CD4-positive, CD25-positive, alpha-beta regulatory T cell (primary cell): ENCODE results near the gene OR2T10. TPM values are rescaled to one million over a fixed set of nuclear protein-coding genes. Genes with fewer than 3 reads are reported as not detected.
"Not testable (repeated sequence)": the region's sequence is repeated elsewhere in the genome, so short reads cannot be mapped to it uniquely, and the experiment has no call there.

Source experiments
- ATAC-seq, 2 donors: fragments of 150-1000 bp; cut with Tn5 transposase; one replicate each; pipeline ENCODE4 v1.10.0; 2021; ENCODE audit warnings: low read depth in 2 of 2, moderate number of reproducible peaks in 2 of 2, moderate library complexity in 1 of 2
- DNase-seq, 3 donors: peaks; one replicate each; pipeline versions ENCODE4 v3.0.0 to v3.0.0-alpha.2; 2012 to 2022; ENCODE audit warnings: mixed read lengths in 1 of 3
- H3K27ac ChIP-seq: one replicate; pipeline ENCODE4 v1.7.0; 2013; ENCODE audit warnings: mild to moderate bottlenecking, low read length; ENCODE audit not compliant: insufficient read depth, poor library complexity, severe bottlenecking
- H3K27me3 ChIP-seq: one replicate; pipeline ENCODE4 v1.7.0; 2013; ENCODE audit warnings: low read length; ENCODE audit not compliant: control insufficient read depth, insufficient read depth
- H3K36me3 ChIP-seq: one replicate; pipeline ENCODE4 v1.7.0; 2013; ENCODE audit warnings: mild to moderate bottlenecking, low read length, moderate library complexity; ENCODE audit not compliant: control insufficient read depth, insufficient read depth
- H3K4me1 ChIP-seq: 2 replicates; pipeline ENCODE4 v1.7.0; 2013; ENCODE audit warnings: mild to moderate bottlenecking, low read length; ENCODE audit not compliant: insufficient read depth, control insufficient read depth, poor library complexity, severe bottlenecking
- H3K4me3 ChIP-seq: one replicate; pipeline ENCODE4 v1.7.0; 2013; ENCODE audit warnings: low read depth, mild to moderate bottlenecking, low read length, moderate library complexity
- H3K9me3 ChIP-seq, 2 experiments: 1 replicate in 1 of 2; 2 replicates in 1 of 2; pipeline ENCODE4 v1.7.0; 2013; ENCODE audit warnings: low read length in 2 of 2, mild to moderate bottlenecking in 1 of 2, moderate library complexity in 1 of 2; ENCODE audit not compliant: control insufficient read depth in 2 of 2
- H3K27ac Mint-ChIP-seq, 3 donors: one replicate each; pipeline ENCODE4 v1.8.0; 2020 to 2022; ENCODE audit warnings: mild to moderate bottlenecking in 3 of 3, mixed read lengths in 3 of 3, moderate library complexity in 2 of 3
- H3K27me3 Mint-ChIP-seq: one replicate; pipeline ENCODE4 v1.8.0; 2022; ENCODE audit warnings: mild to moderate bottlenecking, mixed read lengths
- H3K36me3 Mint-ChIP-seq: one replicate; pipeline ENCODE4 v1.8.0; 2020; ENCODE audit warnings: mixed read lengths
- H3K4me1 Mint-ChIP-seq, 4 donors: one replicate each; pipeline ENCODE4 v1.8.0; 2020 to 2022; ENCODE audit warnings: mixed read lengths in 4 of 4, mild to moderate bottlenecking in 1 of 4
- H3K4me3 Mint-ChIP-seq, 4 donors: one replicate each; pipeline ENCODE4 v1.8.0; 2020 to 2022; ENCODE audit warnings: mild to moderate bottlenecking in 4 of 4, mixed read lengths in 4 of 4, moderate library complexity in 3 of 4
- H3K9me3 Mint-ChIP-seq, 7 donors: one replicate each; pipeline ENCODE4 v1.8.0; 2020 to 2022; ENCODE audit warnings: mixed read lengths in 7 of 7, mild to moderate bottlenecking in 3 of 7, moderate library complexity in 2 of 7
- polyA plus RNA-seq, 4 donors: library from polyadenylated mRNA; unstranded; fragments of 300-500 nt; fragmentation: Illumina TruSeq; gene quantifications; one replicate each; pipeline ENCODE4 v1.2.3, GENCODE V29; 2021
- total RNA-seq: library from RNA; stranded (reverse); gene quantifications from one replicate; pipeline ENCODE4 v1.2.3, GENCODE V29; 2022

Gene OR2T10, protein sequence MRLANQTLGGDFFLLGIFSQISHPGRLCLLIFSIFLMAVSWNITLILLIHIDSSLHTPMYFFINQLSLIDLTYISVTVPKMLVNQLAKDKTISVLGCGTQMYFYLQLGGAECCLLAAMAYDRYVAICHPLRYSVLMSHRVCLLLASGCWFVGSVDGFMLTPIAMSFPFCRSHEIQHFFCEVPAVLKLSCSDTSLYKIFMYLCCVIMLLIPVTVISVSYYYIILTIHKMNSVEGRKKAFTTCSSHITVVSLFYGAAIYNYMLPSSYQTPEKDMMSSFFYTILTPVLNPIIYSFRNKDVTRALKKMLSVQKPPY
- total RNA-seq = not detected
- not detected for polyA plus RNA-seq

- no peak for DNase-seq
- peaks cover 0 to 1% (median 0%) of the 10 kb centered on the region in 7 donors for H3K9me3 Mint-ChIP-seq
- H3K27ac ChIP-seq = no peak within 1 kb of the TSS
These were observed at the start of gene OR2T10 for GRCh38 chr1:248597589-248597988. Gene OR2T10 (minus strand): TSS chr1:248597700. CDS start chr1:248593768, 3,932 bp downstream.

GRCh38 chr1:248645178-248645577, 47.7 kb upstream of the OR2T10 start, which contains the start of gene OR2T35:
Gene OR2T35 (minus strand): TSS chr1:248645278. CDS start chr1:248639258, 6,020 bp downstream.
- H3K27ac ChIP-seq, H3K4me3 ChIP-seq, H3K36me3 Mint-ChIP-seq, H3K9me3 ChIP-seq, H3K36me3 ChIP-seq, H3K27me3 Mint-ChIP-seq, H3K4me1 Mint-ChIP-seq, H3K4me1 ChIP-seq, H3K9me3 Mint-ChIP-seq, ATAC-seq, H3K4me3 Mint-ChIP-seq, DNase-seq, H3K27ac Mint-ChIP-seq, H3K27me3 ChIP-seq: not testable (repeated sequence)

More at GRCh38 chr1:248597589-248597988, at the start of gene OR2T10:
- no peak within 1 kb of the TSS for H3K4me3 ChIP-seq
- no peaks in the 10 kb centered on the region for H3K27me3 ChIP-seq
- no peaks in the 10 kb centered on the region for H3K4me1 ChIP-seq
- H3K4me3 Mint-ChIP-seq = no peak within 1 kb of the TSS
- no peaks in the 10 kb centered on the region for H3K36me3 Mint-ChIP-seq
- no peaks in the 10 kb centered on the region for H3K9me3 ChIP-seq
- ATAC-seq = no peak
- H3K27ac Mint-ChIP-seq = no peak within 1 kb of the TSS
- no peaks in the 10 kb centered on the region for H3K27me3 Mint-ChIP-seq
- H3K36me3 ChIP-seq = no peaks in the 10 kb centered on the region
- H3K4me1 Mint-ChIP-seq = peaks cover 0 to 7% (median 2%) of the 10 kb centered on the region in 4 donors

GRCh38 chr1:248642971-248643651, 45.6 kb upstream of the OR2T10 start:
- H3K9me3 ChIP-seq, H3K9me3 Mint-ChIP-seq, H3K4me3 Mint-ChIP-seq, DNase-seq, H3K36me3 ChIP-seq, H3K27ac Mint-ChIP-seq, H3K4me1 Mint-ChIP-seq, H3K4me1 ChIP-seq, H3K4me3 ChIP-seq, H3K36me3 Mint-ChIP-seq, H3K27me3 ChIP-seq, H3K27me3 Mint-ChIP-seq, H3K27ac ChIP-seq, ATAC-seq: not testable (repeated sequence)

- H3K27ac ChIP-seq, H3K36me3 Mint-ChIP-seq, H3K36me3 ChIP-seq, H3K27me3 Mint-ChIP-seq, H3K9me3 Mint-ChIP-seq, ATAC-seq, DNase-seq, H3K27ac Mint-ChIP-seq, H3K4me3 Mint-ChIP-seq, H3K27me3 ChIP-seq, H3K4me3 ChIP-seq, H3K4me1 ChIP-seq, H3K9me3 ChIP-seq, H3K4me1 Mint-ChIP-seq: not testable (repeated sequence)
These were observed 44.1 kb upstream of the OR2T10 start for GRCh38 chr1:248641583-248641982.

DNA sequence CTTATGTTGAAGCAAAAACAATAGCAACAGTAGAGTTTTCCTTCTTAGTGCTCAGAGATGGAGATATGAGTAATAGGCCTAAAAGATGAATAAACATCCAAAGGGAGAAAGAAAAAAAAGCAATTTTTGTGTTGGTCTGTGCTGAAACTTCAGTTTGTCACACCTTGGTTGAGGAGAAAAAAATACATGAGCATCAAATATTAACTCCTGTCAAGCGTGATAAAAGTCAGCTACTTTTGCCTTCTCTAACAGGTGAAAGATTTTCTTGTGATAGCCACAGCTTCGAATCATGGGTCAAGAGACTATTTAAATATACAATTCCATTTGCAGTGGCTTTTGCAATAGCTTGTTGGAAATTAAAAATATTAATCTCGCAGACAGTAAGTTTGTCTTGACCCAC, 43.4 kb upstream of the OR2T10 start:
- DNase-seq, H3K36me3 Mint-ChIP-seq, H3K27me3 Mint-ChIP-seq, H3K4me3 Mint-ChIP-seq, H3K4me1 Mint-ChIP-seq, H3K9me3 ChIP-seq, H3K27me3 ChIP-seq, H3K4me3 ChIP-seq, H3K4me1 ChIP-seq, ATAC-seq, H3K9me3 Mint-ChIP-seq, H3K36me3 ChIP-seq, H3K27ac Mint-ChIP-seq, H3K27ac ChIP-seq: not testable (repeated sequence)

DNA sequence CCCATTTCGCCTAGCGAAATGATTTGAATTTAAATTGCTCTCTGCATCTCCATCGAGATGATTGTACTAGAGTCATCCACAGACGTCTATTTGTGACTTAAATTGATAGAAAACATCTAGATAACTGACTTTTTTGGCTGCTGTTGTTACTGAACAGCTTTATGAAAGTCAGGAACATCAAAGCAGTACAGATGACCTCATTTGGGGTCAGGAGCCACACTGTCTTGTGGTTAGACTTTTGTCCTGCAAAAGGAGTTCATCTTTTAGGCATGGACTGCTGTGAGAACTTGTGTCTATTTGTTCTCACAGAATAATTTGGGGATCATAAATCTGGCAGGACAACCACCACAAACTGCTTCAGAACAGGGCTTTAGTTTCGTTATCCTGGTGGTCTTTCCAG, 42.2 kb upstream of the OR2T10 start:
- not testable (repeated sequence) for H3K4me1 ChIP-seq, H3K27ac ChIP-seq, H3K4me1 Mint-ChIP-seq, H3K36me3 Mint-ChIP-seq, H3K27me3 ChIP-seq, H3K9me3 Mint-ChIP-seq, H3K9me3 ChIP-seq, H3K27ac Mint-ChIP-seq, H3K4me3 ChIP-seq, ATAC-seq, H3K36me3 ChIP-seq, H3K27me3 Mint-ChIP-seq, H3K4me3 Mint-ChIP-seq, DNase-seq

DNA sequence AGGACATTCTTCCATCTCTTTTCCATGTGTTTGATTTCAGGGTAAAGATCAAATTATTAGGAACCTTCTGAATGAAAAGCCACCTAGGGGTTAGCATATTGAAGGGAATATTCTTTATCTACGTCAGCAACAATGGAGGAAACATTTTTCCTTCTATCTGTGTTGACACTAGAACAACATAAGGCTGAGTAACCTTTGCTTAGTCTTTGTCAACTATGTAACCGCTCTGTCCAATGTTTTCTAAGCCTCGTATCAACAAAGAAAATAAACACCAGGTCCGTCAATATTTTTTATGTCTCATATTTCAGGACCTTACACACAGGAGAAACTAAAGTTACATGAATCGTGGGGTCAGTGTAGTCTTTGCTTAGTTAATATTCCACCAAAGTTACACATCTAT, 39.1 kb upstream of the OR2T10 start:
- not testable (repeated sequence) for ATAC-seq, H3K27me3 ChIP-seq, H3K4me3 Mint-ChIP-seq, DNase-seq, H3K36me3 Mint-ChIP-seq, H3K36me3 ChIP-seq, H3K27me3 Mint-ChIP-seq, H3K9me3 Mint-ChIP-seq, H3K27ac Mint-ChIP-seq, H3K4me3 ChIP-seq, H3K4me1 Mint-ChIP-seq, H3K27ac ChIP-seq, H3K4me1 ChIP-seq, H3K9me3 ChIP-seq

- H3K27ac ChIP-seq, H3K4me1 ChIP-seq, H3K4me3 ChIP-seq, H3K27me3 Mint-ChIP-seq, H3K9me3 ChIP-seq, H3K36me3 Mint-ChIP-seq, DNase-seq, H3K27me3 ChIP-seq, ATAC-seq, H3K36me3 ChIP-seq, H3K27ac Mint-ChIP-seq, H3K4me3 Mint-ChIP-seq, H3K9me3 Mint-ChIP-seq, H3K4me1 Mint-ChIP-seq: not testable (repeated sequence)
These were observed 37.5 kb upstream of the OR2T10 start, which contains the start of gene OR2T11 for GRCh38 chr1:248634991-248635390. Gene OR2T11 (minus strand): TSS chr1:248635091. CDS start chr1:248627128, 7,963 bp downstream.
